Measurements from ENCODE around the gene ANGPTL4.
"Not testable (repeated sequence)": the region's sequence is repeated elsewhere in the genome, so short reads cannot be mapped to it uniquely, and the experiment has no call there.

ANGPTL4 gene

DNA sequence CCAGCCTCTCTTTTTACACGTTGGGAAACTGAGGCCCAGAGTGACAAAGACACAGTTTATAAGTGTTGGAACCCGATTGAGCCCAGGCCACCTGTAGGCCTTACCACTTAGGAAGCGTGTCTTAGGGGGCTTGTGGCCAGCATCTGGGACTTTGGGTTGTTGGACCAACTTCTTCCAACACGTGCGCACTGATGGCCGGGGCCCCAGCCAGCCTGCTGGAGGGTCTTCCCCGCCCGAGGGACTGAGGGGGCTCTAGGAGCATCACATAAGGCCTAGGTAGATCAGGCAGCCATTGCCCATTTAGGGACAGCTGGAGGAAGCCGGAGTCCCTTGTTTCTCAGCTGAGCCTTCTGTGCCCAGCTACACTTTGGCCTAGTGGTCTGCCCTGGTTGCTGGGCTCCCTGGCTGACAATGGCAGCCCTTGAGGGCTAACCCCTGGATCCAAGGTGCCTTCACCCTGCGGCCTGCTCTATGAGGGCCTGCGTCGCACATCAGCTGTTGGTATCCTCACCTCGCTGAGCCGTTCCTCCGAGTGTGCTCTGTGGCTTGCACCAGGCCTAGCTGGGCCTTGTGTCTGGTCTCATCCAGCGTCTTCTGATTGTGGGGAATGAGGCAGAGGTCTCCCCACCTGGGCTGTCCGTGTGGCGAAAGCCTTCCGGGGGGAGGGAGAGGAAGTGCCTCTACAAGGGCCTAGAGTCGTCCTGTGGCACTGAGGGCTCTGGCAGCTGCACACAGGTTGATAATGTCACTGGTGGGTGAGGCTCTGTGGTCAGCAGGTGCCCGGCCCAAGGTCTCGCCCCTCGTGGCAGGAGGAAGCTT is 27.5 kb downstream of the ANGPTL4 start:
- DNase-seq, result no peak

DNA sequence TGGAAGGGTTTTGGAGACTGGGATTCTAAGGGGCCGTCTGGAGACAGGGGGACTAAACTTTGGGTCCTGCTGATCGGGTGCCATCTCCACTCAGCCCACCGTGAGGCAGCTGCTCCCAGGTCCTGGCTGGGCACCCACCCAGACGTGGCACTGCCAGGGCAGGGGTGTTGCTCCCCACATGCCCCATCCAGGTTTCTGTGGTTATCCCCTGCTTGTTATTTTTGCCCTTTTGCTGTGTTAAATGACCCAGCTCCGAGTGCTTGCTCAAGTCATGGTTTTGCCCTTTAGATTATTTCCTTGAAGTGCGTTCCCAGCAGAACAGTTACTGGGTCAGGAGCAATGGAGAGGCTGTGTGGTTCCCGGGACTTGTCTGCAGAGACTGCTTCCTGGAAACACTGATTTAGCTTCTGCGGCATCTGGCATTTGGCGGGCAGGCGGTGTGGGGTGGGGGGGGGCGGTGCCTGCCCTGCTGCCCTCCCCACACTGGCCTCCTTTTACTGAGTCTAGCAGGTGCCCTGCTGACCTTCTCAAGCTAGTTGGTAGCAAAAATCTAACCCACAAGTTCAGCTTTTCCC is 28.1 kb downstream of the ANGPTL4 start:
- DNase-seq, result no peak

DNA sequence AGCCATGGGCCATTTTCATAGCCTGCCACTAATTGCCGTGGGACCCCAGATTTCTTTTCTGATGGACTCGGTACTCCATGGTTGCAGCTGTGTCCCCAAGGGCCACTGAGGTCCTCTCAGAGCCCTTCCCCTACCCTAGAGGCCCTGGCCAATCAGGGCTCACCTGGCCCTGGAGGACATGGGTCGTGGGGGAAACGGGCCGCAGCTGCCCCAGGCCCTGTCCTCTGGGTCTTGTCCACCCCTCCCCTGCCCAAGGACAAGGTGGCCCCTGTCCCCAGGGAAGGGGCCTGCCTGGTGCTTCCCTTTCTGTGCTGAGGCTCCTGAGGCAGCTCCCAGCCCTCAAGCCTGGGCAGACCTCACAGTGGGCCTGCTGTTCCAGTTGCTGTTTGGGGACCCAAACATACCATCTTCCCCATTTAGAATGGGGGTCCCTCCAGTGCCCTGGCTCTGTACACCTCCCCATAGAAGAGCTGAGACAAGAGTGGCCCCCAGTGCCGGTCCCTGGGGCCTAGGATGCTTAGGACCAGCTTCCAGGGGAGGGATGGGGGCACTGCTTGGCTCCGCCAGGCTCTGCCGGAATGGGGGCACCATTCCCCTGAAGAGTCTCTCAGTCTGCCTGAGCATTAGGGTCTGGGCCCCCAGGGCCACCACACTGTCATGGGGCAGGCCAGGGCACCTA is 29.4 kb downstream of the ANGPTL4 start:
- no peak for DNase-seq

DNA sequence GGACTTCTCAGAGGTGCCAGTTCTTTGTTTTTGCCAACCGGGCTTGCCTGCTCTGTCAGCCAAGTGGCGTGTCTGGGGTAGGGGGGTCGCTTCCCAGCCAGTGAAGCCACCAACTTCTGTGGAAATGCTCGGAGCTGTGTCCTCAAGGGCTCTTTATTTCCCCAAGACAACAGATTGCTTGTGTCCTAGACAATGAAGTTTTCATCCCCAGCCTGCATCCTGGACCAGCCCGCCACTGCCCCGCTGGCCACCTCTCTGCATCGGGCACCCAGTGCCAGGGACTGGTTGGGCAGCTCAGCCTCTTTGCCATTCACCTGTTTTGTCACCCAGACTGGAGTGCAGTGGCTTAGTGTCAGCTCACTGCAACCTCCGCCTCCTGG is 29.9 kb downstream of the ANGPTL4 start:
- no peak for DNase-seq

DNA sequence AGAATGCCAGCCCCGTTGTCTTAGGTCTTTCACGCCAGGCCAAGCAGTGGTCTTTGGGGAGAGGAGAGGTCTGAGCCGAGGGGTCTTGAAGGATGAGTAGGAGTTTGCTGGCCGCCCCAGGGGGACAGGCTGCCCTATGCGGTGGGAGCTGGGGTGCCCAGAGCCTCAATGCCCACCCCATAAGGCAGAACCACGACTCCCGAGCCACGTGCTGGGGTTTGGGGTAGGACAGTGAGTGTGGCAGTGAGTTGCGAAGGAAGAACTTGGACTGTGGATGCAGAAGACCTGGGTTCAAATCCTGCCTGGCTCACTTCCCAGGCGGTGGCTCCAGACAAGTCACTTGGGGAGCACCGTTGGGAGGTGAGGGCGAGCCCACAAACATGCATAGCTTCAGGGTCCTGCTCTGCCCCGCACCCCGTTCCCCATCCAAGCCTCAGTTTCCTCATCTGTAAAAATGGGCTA is 31.7 kb downstream of the ANGPTL4 start:
- no peak for DNase-seq

DNA sequence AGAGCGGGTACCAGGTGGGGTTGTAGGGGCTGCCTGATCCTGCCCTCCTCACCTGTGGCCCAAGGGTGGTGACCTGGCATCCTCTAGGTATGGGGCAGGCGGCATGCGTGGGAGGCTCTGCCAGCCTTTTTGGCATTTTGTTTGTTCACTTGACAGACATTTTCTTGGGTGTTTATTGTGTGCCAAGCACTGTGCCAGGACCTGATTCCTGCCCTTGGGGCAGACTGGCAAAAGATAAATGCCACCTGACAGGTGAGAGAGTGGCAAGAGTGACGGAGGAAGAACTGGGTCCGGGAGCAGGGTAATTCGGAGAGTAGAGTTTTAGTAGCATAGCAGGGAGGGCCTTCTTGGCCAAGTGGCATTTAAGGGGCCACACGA is 32.2 kb downstream of the ANGPTL4 start:
- DNase-seq, result no peak

DNA sequence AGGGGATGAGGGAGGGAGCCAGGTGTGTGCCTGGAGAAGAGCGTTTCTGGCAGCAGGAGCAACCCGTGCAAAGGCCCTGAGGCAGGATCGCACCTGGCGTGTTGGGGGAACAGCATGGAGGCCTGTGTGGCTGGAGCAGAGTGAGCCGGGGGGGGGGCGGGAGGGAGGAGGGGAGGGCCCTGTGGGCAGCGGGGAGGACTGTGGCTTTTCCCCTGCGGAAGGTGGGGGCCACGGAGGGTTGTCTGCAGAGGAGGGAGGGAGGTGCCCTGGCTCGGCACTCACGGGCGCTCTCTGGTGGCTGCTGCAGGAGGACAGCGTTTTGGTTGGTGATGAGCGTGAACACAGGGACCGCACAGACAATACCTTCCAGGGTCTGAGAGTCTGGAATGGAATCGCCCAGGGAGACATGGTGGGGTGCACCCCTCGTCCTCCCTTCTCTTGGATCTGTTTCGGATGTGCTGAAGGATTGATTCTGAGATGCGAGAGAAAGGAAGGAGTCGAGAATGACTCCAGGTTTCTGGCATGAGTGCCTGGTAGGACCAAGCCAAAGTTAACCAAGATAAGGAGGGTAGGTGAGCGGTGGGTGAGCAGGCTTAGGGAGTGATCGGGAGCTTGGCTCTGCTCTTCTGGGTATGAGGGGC is 32.7 kb downstream of the ANGPTL4 start:
- peak; percentile 86 for DNase-seq

DNA sequence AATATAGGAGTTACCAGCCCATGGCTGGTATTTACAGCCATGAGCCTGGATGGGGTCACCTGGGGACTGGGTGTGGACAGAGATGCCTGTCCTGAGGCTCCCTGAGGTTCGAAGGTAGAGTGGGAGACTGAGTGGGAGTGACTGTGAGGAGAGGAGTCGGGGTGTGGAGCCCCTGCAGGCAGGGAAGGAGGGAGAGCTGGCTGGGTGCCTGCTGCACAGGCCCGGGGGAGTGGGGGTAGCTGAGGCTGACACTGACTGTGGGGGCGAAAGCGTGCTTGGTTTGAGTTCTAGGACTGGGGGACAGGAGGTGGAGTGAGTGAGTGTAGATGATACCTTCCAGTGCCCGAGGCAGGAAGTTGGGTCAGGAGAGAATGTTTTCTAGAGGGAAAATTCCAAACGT is 33.3 kb downstream of the ANGPTL4 start:
- DNase-seq, result no peak

DNA sequence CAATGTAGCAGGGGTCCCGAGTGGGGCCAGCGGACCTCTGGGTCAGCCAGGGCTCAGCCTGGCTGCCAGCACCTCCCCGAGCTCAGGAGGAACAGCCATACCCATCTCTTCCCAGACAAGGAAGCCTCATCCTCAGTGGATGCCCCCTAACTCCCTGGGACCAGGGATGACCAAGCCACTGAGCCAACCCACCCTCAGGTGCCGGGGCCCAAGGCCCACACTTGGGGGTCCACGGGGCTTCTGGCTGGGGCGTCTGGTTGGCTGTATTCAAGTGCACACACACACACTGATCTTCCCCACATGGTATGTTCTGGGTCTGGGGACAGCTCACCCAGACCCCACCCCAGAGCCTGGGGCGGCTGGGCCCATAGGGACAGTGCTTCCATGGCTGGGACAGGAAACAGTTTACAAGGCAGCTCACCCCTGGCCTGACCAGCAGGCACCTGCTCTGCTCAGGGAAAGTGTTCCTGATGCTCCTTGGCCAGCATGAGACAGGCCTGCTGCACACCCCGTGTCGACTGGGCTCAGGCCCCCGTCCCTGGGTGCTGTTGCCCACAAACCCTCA is 33.9 kb downstream of the ANGPTL4 start:
- DNase-seq, result no peak

DNA sequence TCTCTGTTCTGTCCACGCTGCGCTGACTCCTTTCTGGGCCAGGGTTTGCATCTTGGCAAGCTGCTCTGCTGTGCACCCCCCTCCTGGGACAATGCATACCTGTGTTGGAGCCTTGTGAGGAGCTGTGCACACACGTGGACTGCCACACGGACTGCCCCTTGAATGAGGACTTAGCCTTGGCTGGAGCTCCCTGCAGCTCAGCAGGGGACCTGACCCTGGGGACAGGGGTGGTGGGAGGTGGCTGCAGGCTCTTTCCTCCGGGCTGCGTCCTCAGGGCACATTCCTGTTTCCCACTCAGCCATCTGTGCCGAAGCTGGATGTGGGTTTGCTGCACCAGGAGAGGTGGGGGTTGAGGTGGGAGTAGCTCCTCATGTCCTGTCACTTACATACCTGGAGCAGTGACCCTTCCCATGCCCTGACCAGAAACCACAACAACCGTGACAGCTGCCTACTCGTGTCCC is 34.4 kb downstream of the ANGPTL4 start:
- DNase-seq, result no peak

DNA sequence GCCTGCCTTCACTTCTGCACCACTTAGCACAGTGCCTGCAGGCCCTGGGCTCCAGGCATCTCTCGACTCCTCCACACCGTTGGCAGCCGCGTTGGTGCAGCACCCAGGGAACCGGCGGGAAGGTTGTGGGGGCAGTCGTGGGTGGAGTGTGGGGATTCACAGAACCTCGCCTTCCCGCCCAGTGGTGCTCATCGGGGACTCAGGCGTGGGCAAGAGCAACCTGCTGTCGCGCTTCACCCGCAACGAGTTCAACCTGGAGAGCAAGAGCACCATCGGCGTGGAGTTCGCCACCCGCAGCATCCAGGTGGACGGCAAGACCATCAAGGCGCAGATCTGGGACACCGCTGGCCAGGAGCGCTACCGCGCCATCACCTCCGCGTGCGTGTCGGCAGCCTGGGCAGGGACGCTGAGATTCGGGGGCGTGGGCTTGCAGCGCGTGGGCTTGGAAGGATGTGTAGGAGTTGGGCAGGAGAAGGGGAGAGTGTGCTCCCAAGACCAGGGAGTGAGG is 35.8 kb downstream of the ANGPTL4 start:
- no peak for DNase-seq

DNA sequence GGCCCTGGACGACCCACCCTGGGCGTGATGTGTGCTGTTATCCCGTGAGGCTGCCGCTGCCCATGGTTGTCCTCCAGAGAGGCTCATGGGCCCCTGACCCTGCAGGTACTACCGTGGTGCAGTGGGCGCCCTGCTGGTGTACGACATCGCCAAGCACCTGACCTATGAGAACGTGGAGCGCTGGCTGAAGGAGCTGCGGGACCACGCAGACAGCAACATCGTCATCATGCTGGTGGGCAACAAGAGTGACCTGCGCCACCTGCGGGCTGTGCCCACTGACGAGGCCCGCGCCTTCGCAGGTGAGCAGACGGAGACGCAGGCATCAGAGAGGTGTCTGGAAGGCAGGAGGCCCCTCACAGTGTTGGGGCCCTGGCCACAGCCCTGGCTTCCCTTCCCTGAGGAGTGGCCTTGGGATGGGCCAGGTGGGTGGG is 38.0 kb downstream of the ANGPTL4 start:
- DNase-seq, result no peak

DNA sequence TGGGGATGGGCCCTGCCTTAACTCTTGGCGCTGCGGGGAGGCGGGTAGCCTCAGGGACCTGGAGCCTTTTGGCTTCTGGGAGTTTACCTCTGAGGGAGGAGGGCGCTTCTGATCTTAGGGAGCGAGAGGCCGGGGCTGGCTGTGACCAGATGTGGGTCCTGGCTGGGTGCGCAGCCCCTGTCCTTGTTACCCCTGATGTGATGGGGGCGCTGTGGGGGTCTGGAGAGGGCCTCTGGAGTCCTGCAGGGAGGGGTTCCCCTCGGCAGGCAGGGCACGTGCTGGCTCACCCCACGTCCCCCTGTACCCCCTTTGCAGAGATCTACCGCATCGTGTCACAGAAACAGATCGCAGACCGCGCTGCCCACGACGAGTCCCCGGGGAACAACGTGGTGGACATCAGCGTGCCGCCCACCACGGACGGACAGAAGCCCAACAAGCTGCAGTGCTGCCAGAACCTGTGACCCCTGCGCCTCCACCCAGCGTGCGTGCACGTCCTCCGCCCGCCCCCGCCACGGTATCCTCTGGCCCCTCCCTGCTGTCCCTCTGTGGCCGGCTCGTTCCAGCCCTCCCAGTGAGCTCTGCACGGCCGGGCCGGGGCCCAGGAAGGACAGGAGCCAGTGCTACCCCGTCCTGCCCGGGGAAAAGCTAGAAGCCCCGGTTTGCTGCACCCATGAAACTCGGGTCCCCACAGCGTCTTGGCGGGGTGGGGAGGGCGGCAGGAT is 39.3 kb downstream of the ANGPTL4 start:
- no peak for DNase-seq

DNA sequence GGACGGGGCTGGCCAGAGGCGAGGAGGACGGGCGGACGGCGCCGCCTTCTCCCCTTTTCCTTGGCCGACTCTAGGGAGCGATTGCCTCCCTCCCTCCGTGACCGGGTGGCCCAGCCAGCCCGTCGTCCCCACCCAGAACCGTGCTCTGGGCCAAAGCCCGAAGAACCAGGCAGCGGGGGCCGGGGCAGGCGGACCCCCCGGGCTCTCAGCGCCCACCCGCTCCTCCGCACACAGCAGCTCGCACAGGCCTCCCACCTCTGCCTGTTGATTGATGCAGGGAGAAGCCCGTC is 39.8 kb downstream of the ANGPTL4 start:
- no peak for DNase-seq

DNA sequence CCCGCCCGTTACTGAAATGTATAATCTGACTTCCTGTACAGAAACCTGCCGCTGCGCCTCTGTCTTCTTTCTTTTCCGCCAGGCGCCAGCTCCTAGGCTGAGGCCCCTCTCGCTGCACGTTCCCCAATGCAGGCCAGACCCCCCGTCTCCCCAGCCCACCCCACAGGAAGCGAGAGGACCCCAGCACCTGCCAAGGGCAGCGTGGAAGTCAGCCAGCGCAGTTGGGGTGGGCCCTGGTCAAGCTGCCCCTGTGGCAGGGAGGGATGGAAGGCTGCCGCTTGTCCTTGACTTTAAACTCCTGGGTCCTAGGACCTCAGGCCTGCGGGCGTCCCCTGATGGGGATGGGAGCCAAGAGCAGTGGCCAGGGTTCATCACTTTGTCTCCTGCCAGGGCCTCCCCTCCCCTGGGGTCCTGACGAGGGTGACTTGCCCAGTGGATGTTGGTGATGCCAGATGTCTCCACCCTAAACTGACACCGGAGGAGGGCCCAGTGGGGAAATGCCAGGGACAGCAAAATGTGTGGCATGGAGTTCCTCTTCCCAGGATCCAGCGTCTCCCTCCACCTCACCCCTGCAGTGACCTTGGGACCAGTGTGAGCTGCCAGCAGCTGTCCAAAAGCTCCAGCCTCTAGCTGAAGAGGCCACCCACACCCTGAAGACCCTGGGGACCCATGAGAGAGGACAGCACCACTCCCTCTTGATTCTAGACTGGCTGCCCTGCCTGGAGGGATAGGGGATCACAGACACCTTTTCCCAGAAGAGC is 40.6 kb downstream of the ANGPTL4 start:
- DNase-seq, result no peak

DNA sequence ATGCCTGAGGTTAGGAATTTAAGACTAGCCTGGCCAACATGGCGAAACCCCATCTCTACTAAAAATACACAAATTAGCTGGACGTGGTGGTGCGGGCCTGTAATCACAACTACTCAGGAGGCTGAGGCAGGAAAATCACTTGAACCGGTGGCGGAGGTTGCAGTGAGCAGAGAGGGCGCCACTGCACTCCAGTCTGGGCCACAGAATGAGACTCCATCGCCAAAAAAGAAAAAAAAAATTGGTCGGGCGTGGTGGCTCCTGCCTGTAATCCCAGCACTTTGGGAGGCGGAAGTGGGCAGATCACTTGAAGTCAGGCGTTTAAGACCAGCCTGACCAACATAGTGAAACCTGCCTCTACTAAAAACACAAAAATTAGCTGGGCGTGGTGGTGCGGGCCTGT is 46.8 kb downstream of the ANGPTL4 start:
- not testable (repeated sequence) for DNase-seq

DNA sequence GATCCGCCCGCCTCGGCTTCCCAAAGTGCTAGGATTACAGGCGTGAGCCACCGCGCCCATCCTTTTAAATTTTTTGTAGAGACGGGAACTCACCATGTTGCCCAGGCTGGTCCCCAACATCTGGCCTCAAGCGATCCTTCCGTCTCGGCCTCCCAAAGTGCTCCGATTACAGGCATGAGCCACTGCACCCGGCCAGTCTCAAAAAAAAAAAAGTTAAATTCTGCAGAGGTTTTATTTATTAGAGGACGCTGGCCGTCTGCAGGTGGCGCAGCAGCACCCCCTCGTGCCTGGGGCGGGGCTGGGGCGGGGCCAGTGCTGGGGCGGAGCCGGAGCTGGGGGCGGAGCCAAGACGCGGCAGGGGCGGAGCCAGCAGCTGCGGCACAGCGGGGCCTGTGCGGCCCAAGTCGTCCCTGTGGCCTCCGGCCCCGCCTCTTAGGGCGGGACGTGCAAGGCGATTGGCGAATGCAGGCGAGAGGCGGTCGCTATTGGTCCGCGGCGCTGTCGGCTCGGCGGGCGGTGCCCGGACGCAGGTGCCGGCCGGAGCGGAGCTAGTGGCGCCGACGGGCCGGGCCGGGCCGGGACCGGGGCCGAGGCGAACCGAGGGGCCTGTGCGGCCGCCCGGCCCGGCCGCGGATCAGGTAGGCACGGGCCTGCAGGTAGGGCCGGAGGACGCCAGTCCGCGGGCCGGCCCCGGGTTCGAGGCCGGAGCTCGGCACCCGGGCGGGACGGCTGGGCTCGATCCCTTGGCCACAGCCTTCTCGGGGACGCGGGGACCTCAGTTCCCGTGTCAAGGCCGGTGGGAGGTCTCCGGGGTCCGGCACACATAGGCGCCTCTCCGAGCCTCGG is 49.1 kb downstream of the ANGPTL4 start, which contains the start of gene MARCHF2:
Gene MARCHF2 (plus strand): TSS at position 523 of the 846 bp plus-strand sequence. CDS start 8,536 bp downstream, outside the sequence.
- DNase-seq, result peak; percentile 98

DNA sequence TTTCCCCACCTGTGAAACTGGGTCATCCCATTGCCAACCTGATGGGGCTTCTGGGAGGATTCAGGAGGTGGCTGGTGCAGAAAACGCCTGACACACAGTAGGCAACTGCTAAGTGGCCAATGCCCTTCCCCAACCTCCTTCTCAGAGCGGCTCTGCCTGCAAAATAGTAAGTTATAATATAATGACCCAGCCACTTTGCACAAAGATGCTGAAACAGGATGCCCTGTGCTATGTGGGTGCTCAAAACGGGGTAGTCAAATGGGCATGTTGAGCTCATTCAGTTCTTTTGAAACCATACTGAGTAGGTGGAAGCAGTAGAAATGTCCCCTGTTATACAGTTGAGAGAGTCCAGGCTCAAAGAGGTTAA is 49.7 kb downstream of the ANGPTL4 start:
- DNase-seq, result peak; percentile 58

DNA sequence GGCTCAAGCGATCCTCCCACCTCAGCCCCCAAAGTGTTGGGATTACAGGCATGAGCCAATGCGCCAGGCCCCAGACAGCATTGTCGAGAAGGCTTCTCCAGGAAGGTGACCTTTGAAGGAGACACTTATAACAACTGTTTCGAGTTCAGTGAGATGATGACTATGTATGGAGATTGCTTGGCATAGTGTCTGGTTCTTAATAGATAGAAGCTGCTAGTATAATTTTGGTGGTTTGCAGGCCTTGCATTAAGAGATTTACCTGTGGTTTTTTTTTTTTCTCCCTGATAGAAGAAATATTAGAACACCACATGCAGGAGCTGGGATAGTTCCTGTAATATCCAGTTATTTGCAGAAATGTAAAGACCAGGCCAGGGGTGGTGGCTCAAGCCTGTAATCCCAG is 52.8 kb downstream of the ANGPTL4 start:
- no peak for DNase-seq

All from activated CD8-positive, alpha-beta memory T cell treated with anti-CD3 and anti-CD28 coated beads, Interleukin-2, amount 50 U/mL, for 48 hours (primary cell).